Lung microvascular endothelial cell (primary cell): Measurements from ENCODE around the gene DPM3. TPM values are rescaled to one million over a fixed set of nuclear protein-coding genes. Genes with fewer than 3 reads are reported as not detected.

Experiments used
- DNase-seq, 2 donors: peaks; one replicate each; pipeline versions ENCODE4 v3.0.0 to v3.0.0-alpha.2; 2010; ENCODE audit warnings: low read depth in 2 of 2
- total RNA-seq: library from RNA; depleted of rRNA; stranded (reverse); fragments of >200 nt; gene quantifications from 2 replicates; pipeline ENCODE4 v1.2.1, GENCODE V29; 2014

DPM3 gene
- total RNA-seq, 1 donor from 2014 or later, result 34.9 TPM

DNA sequence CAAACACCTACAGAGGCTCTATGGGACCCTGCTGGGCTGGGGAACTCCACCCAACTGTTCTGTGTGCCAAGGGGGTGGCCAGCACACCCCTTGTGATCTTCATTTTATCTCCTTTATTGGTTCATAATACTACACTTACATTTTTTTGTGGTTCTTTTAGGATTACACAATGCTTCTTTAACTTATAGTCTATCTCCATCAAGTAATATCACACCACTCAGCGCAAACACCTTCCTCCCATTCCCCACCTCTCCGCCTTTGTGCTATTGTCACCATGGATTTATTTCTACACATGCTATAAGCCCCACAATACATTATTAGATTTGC, 45.7 kb downstream of the DPM3 start:
- no peak for DNase-seq

- DNase-seq, result peak; percentile 59 to 78
Measured at GRCh38 chr1:155093911-155094621, 46.3 kb downstream of the DPM3 start.

- no peak for DNase-seq
Measured at GRCh38 chr1:155092641-155093040, 47.7 kb downstream of the DPM3 start.

DNA sequence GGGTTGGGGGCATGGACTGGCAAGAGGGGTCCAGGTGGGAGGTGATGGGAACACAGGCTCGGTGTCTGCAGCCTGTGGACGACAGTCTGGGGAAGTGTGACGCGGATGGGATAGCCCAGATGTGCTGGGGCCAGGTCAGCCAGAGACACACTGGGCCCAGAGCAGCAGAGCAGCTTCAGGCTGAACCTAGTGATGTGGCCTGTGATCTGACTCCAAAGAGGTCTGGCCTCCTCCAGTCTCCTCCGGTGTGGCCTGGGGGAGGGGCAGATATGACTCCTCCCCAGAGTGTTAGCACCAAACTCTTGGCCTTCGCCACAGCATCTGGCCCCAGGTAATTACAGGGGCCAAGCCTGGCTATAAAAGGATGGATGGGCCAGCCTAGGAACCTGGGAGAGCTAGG, 48.2 kb downstream of the DPM3 start:
- DNase-seq, result no peak

- peak; percentile 73 to 85 for DNase-seq
Measured at GRCh38 chr1:155091071-155092051, 49.0 kb downstream of the DPM3 start.

Other genes with a start within 250 kb of the DPM3 start
- 7.6 and 13.9 TPM in 2 replicates for gene PMVK, start 203.8 kb downstream of the DPM3 start, total RNA-seq
- gene PBXIP1, start 184.4 kb downstream of the DPM3 start, total RNA-seq, result 83.9 and 85.2 TPM in 2 replicates
- 20.5 and 42.5 TPM in 2 replicates for gene PYGO2, start 178.7 kb downstream of the DPM3 start, total RNA-seq
- 175 and 321 TPM in 2 replicates for gene SHC1, start 169.8 kb downstream of the DPM3 start, total RNA-seq
- 30.4 and 54.5 TPM in 2 replicates for gene CKS1B, start 165.8 kb downstream of the DPM3 start, total RNA-seq
- gene FLAD1, start 157.2 kb downstream of the DPM3 start, total RNA-seq, result 18.3 and 24.2 TPM in 2 replicates
- gene LENEP, start 146.9 kb downstream of the DPM3 start, total RNA-seq, result 0.40 and 0.44 TPM in 2 replicates
- gene ZBTB7B, start 137.7 kb downstream of the DPM3 start, total RNA-seq, result 7.4 and 10.3 TPM in 2 replicates
- 0.20 TPM in 1 of 2 replicates, not detected in the other for gene DCST2, start 106.8 kb downstream of the DPM3 start, total RNA-seq
- gene DCST1, start 106.7 kb downstream of the DPM3 start, total RNA-seq, result not detected in 2 replicates
- gene ADAM15, start 89.2 kb downstream of the DPM3 start, total RNA-seq, result 82.5 and 197 TPM in 2 replicates
- gene EFNA4, start 76.8 kb downstream of the DPM3 start, total RNA-seq, result 13.5 and 15.1 TPM in 2 replicates
- gene EFNA3, start 61.7 kb downstream of the DPM3 start, total RNA-seq, result 0.79 and 1.3 TPM in 2 replicates
- 127 and 129 TPM in 2 replicates for gene EFNA1, start 12.7 kb downstream of the DPM3 start, total RNA-seq
- gene SLC50A1, start 4.7 kb downstream of the DPM3 start, total RNA-seq, result 36.9 and 41.8 TPM in 2 replicates
- 169 and 232 TPM in 2 replicates for gene KRTCAP2, start 32.8 kb upstream of the DPM3 start, total RNA-seq
- gene TRIM46, start 33.3 kb upstream of the DPM3 start, total RNA-seq, result 1.2 and 2.4 TPM in 2 replicates
- 7.9 and 9.2 TPM in 2 replicates for gene THBS3, start 67.4 kb upstream of the DPM3 start, total RNA-seq
- 28.8 and 31.6 TPM in 2 replicates for gene MTX1, start 68.2 kb upstream of the DPM3 start, total RNA-seq
- 2.4 and 3.0 TPM in 2 replicates for gene ENTREP3, start 115.0 kb upstream of the DPM3 start, total RNA-seq
- 24.8 and 34.1 TPM in 2 replicates for gene SCAMP3, start 121.8 kb upstream of the DPM3 start, total RNA-seq
- 12.2 and 24.0 TPM in 2 replicates for gene CLK2, start 133.0 kb upstream of the DPM3 start, total RNA-seq
- gene HCN3, start 136.9 kb upstream of the DPM3 start, total RNA-seq, result 0.44 and 0.60 TPM in 2 replicates
- under 0.01 TPM in 1 of 2 replicates, not detected in the other for gene PKLR, start 160.9 kb upstream of the DPM3 start, total RNA-seq
- 397 and 432 TPM in 2 replicates for gene FDPS, start 168.3 kb upstream of the DPM3 start, total RNA-seq
- 7.2 and 9.3 TPM in 2 replicates for gene RUSC1, start 180.4 kb upstream of the DPM3 start, total RNA-seq